Measurements from ENCODE around the gene RTN1.
A peak's percentile ranks its signal among the peaks of the same experiment; 100 is the strongest.

The RTN1 gene

GRCh38 chr14:59870277-59871165 is at the start of gene RTN1:
TSS of gene RTN1 (minus strand) at chr14:59870776. CDS start at chr14:59870630, 146 bp downstream.
- DNase-seq, result no peak

- no peak for DNase-seq
Observed at GRCh38 chr14:59920378-59920683, 49.8 kb upstream of the RTN1 start.

GRCh38 chr14:59919570-59920377 is 49.2 kb upstream of the RTN1 start, which contains the start of gene LRRC9:
TSS of gene LRRC9 (plus strand) at chr14:59920144.
- DNase-seq, result peak; percentile 52

- DNase-seq, result peak; percentile 13
Observed at GRCh38 chr14:59918824-59919569, 48.4 kb upstream of the RTN1 start.

DNA sequence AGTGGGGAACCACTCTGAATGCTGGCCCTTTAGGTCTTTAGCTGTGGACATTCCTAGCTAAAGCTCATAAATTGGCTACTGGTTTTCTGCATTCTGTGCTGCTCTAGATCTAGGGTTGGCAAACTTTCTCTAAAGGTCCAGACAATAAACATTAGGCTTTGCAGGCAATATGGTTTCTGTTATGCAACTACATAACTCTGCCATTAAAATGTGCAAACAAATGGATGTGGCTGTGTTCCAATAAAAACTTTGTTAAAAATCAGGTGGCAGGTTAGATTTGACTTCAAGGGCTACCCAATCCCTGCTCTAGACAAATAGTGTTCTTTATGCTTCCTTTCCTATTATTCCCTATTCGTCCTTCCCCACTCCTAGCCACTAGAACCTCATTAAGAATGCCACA is 42.6 kb upstream of the RTN1 start:
- no peak for DNase-seq

DNA sequence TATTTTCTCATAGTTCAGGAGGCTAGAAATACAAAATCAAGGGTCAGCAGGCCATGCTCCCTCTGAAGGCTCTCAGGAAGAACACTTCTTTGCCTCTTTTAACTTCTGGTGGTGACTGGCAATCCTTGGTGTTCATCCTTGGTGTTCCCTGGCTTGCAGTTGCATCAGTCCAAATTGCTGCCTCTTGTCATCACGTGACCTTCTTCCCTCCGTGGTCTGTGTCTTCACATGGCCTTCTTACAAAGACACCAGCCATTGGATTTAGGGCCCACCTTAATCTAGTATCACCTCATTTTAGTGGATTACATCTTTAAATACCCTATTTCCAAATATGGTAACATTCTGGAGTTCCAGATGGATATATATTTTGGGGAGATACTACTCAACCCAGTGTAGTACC is 41.9 kb upstream of the RTN1 start:
- DNase-seq, result no peak

- no peak for DNase-seq
Observed at GRCh38 chr14:59905188-59905587, 34.6 kb upstream of the RTN1 start.

DNA sequence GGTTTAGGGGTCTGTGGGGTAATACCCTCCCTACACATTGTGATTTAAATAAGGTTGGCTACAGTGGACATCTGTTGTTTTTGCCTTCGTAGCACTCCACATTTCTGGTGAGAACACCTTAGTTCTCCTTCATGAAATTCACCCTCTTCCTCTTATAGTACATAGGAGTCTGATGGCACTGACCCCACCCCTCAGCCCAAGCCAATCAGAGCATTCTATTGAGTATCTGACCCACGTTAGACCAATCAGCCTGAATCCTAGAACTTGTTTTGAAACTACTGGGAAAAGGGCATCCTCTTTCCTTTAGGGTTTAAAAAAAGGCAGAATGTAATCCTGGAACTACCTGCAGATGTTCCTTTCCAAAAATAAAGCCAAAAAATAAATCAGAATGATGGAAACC is 33.6 kb upstream of the RTN1 start:
- DNase-seq, result no peak

- DNase-seq, result no peak
Observed at GRCh38 chr14:59900556-59900955, 30.0 kb upstream of the RTN1 start.

DNA sequence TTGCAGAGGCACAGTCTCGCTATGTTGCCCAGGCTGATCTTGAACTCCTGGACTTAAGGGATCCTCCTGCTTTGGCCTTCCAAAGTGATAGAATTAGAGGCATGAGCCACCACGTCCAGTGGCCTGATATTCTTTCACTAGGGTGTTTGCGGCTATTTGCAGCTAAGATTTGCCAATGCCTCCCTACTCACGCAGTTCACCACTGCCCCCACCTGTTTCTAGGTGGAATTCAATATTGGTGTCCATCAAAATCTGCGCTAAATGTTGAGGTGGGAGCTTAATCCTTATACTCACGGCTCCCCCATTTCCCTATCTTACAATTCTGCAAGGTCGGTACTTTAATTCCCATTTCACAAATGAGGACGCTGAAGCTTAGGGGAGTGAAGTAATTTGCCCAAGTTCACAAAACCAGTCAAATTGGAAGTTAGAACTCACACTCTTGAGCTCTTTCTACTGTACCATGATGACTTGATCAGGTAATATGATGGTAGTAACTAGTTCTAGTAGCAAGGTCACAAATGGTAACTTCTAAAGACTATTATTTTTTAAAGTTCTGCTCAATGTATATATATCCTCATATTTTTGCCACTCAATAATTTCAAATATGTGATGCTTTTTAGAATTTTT is 27.3 kb upstream of the RTN1 start:
- no peak for DNase-seq

DNA sequence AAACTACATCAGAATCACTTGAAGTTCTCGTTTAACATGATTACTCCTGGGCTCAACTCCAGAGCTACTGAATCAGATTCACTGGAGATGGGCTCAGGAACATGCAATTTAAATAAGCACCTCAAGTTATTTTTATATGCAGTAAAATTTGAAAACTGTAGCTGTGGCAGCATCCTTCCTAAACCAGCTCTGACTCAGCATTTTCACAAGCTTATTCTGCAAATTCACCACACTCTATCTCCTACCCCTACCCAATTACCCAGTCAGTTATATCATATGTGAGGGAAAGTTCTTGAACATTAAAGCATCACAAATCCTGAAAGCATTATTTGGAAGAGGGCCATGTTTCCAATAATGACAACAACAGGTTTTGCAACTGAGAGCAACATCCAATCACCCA is 25.1 kb upstream of the RTN1 start:
- DNase-seq, result no peak

DNA sequence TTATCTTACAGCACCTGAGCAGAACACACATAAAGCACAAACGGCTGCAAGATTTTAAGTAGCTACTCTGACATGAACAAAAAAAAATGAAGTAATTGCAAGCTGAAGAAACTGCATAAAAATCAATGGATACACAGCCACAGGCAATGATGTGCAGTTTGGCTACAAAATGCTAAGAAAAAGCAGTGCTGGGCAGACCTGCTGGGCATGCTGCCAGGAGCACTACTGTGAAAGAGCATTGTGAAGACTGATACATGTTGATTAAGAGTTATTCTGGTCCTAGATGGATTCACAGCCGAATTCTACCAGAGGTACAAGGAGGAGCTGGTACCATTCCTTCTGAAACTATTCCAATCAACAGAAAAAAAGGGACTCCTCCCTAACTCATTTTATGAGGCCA is 20.1 kb upstream of the RTN1 start:
- no peak for DNase-seq

DNA sequence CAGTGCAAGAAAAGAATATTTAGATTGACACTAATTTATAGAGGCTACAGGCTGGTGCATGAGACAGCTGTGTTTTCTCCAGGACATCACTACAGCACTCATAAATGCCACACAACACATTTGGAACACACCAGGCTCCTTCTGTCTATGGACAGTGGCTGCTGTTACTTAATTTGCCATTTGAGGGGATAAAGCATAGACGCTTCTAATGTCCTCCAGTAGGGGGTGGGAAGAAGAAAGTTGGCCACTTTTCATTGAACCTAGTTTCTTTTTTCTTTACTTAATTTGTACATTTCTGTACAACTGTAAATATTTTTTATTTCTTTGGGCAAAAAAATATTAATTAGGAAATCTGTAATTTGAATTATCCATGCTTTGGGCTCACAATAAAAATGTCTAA is 12.4 kb upstream of the RTN1 start:
- DNase-seq, result no peak

- no peak for DNase-seq
Observed at GRCh38 chr14:59871166-59871495, 555 bp upstream of the RTN1 start.

- DNase-seq, result no peak
Observed at GRCh38 chr14:59869381-59870255, 958 bp downstream of the RTN1 start.

GRCh38 chr14:59868021-59868420 is 2.6 kb downstream of the RTN1 start:
- DNase-seq, result no peak

GRCh38 chr14:59863806-59864525 is 6.6 kb downstream of the RTN1 start:
- no peak for DNase-seq

- no peak for DNase-seq
Observed at GRCh38 chr14:59857328-59857727, 13.2 kb downstream of the RTN1 start.

- no peak for DNase-seq
Observed at GRCh38 chr14:59852350-59852749, 18.2 kb downstream of the RTN1 start.

DNA sequence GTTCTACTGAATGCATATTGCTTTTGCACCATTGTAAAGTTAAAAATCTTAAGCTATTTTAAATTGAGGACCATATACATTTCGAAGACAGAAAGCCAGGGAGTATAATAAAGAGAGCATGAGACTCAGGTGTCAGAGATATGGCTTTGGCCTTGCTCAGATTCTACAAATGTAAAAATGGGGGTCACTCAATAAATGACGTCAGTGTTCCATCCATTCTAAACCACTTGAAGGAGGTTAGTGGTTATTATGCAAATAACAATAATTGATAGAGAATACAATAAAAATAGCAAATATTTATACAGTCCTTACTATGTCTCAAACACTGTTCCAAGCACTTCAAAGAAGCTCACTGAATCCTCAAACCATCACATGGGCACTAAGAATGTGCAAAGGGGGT is 20.1 kb downstream of the RTN1 start:
- no peak for DNase-seq

DNA sequence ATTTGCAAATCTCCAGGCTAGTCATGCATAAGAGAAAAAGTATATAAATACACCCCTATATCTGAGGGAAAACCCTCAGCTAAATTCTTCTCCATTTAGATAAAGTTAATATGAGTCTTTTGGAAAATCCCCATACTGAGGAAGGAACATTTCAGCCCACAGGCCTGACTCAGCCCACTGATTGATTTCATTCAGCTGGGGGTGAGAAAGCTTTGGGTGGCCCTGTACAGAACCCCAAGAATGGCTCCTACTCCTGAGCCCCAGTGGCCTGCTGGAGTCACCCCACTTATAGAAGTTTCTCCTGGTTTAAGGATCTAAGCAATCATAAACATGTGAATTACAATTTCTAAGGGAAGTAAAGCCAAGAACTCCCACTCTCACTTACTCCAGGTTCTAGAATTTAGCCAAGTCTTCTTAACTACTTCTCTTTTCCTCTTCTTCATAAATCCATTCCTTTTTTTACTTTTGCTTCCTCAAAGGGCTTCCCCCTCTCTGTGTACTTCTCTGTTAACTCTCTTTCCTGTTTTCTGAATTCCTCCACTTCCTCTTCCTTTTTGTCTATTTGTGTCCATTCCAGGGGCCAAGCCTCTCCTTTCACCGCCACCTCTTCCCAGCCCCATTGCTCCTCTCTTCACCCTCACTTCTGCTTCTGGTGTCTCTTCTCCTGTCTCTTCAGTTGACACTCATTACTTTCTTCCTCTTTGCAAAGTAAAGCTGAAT is 21.0 kb downstream of the RTN1 start:
- DNase-seq, result no peak
